K562 (cell line): ENCODE data around the gene LRRC71. TPM values are rescaled to one million over a fixed set of nuclear protein-coding genes. Genes with fewer than 3 reads are reported as not detected.

Source experiments
- ATAC-seq: fragments of 200-7000 bp; cut with Tn5 transposase; 3 replicates; pipeline ENCODE4 v1.9.1; 2020; ENCODE audit warnings: moderate library complexity
- BruUV-seq: library from RNA; stranded (reverse); fragments of 400-500 nt; replicated peaks from 2 replicates; lab custom pipeline; 2021; lab: Mats Ljungman, UMichigan
- CTCF ChIA-PET: fragments of 300-600 bp; formaldehyde crosslinking; extraction: SDS; loops from one replicate; lab custom pipeline; 2021; ENCODE audit warnings: low intra/inter-chr PET ratio; lab: Yijun Ruan, JAX
- POLR2A ChIA-PET: fragments of 300-600, 350-650 bp; sonication (Branson Sonifier 250); formaldehyde crosslinking; extraction: SDS; loops from one replicate; lab custom pipeline; 2021; ENCODE audit warnings: antibody characterized with exemption, inconsistent platforms; lab: Yijun Ruan, JAX
- DNase-seq, 4 experiments: peaks; one replicate each; pipeline versions ENCODE4 v3.0.0 to v3.0.0-alpha.2; 2011 to 2018; ENCODE audit warnings: low spot score in 3 of 4, mixed read lengths in 3 of 4; ENCODE audit errors: extremely low read depth in 1 of 4
- FAIRE-seq: peaks from 2 replicates; lab custom pipeline; 2011; peaks lifted over from hg19 to GRCh38; lab: Jason Lieb, UNC
- H2AFZ ChIP-seq: 2 replicates; pipeline ENCODE4 v1.6.0; 2011; ENCODE audit warnings: low read depth, low read length, control low read depth, inconsistent platforms
- H3K27ac ChIP-seq: fragments of 200-600 bp; 3 replicates; pipeline ENCODE4 v1.8.0; 2011; ENCODE audit warnings: low read depth, mild to moderate bottlenecking, control low read depth, inconsistent platforms, low read length, moderate library complexity, mixed read lengths; ENCODE audit errors: extremely low read depth
- H3K27me3 ChIP-seq, 2 experiments: fragments of 300-600 bp in 1 of 2; 2 replicates in 1 of 2; 3 replicates in 1 of 2; pipeline versions ENCODE4 v1.6.0 to v1.8.0; 2011; ENCODE audit warnings: inconsistent platforms in 2 of 2, low read length in 2 of 2, mild to moderate bottlenecking in 1 of 2, mixed read lengths in 1 of 2, moderate library complexity in 1 of 2; ENCODE audit not compliant: control insufficient read depth in 2 of 2, insufficient read depth in 2 of 2
- H3K36me3 ChIP-seq: fragments of 300-600 bp; 3 replicates; pipeline ENCODE4 v1.8.0; 2011; ENCODE audit warnings: mild to moderate bottlenecking, low read length, inconsistent platforms; ENCODE audit not compliant: control insufficient read depth, insufficient read depth
- H3K4me1 ChIP-seq, 2 experiments: fragments of 200-600 bp in 1 of 2; replicated peaks in 1 of 2; 2 replicates in 1 of 2; 3 replicates in 1 of 2; pipeline versions ENCODE4 v1.5.1 to v1.8.0; 2011; ENCODE audit warnings: inconsistent platforms in 2 of 2, low read length in 2 of 2, mild to moderate bottlenecking in 1 of 2, mixed read lengths in 1 of 2, moderate library complexity in 1 of 2; ENCODE audit not compliant: control insufficient read depth in 2 of 2, insufficient read depth in 2 of 2
- H3K4me2 ChIP-seq: 2 replicates; pipeline ENCODE4 v1.6.1; 2011; ENCODE audit warnings: low read length, control low read depth, inconsistent platforms, mixed read lengths; ENCODE audit not compliant: insufficient read depth
- H3K4me3 ChIP-seq: fragments of 200-600 bp; sonication (generic), shearing (Covaris generic); 2 replicates; pipeline ENCODE4 v1.5.1; 2016; ENCODE audit warnings: control low read depth, inconsistent platforms
- H3K79me2 ChIP-seq: fragments of 200-600 bp; 3 replicates; pipeline ENCODE4 v1.8.0; 2011; ENCODE audit warnings: low read length, inconsistent platforms; ENCODE audit not compliant: control insufficient read depth, insufficient read depth
- H3K9ac ChIP-seq, 2 experiments: 2 replicates each; pipeline versions ENCODE4 v1.6.0 to v1.6.1; 2011; ENCODE audit warnings: low read depth in 2 of 2, low read length in 2 of 2, control low read depth in 1 of 2, inconsistent platforms in 1 of 2, mild to moderate bottlenecking in 1 of 2, mixed read lengths in 1 of 2; ENCODE audit not compliant: insufficient read depth in 1 of 2
- H3K9me1 ChIP-seq: one replicate; pipeline ENCODE4 v1.6.0; 2011; ENCODE audit warnings: inconsistent platforms, mild to moderate bottlenecking, low read length, moderate library complexity; ENCODE audit not compliant: control insufficient read depth, insufficient read depth
- H3K9me3 ChIP-seq: replicated peaks from 2 replicates; pipeline ENCODE4 v1.5.1; 2011; ENCODE audit warnings: low read depth, low read length, inconsistent platforms; ENCODE audit not compliant: control insufficient read depth, insufficient read depth
- H4K20me1 ChIP-seq: replicated peaks from 2 replicates; pipeline ENCODE4 v1.6.1; 2011; ENCODE audit warnings: low read length, inconsistent platforms, mixed read lengths; ENCODE audit not compliant: control insufficient read depth, insufficient read depth
- CBFA2T3 ChIP-seq: fragments of 450-650 bp; IDR thresholded peaks from 2 replicates; pipeline ENCODE4 v1.6.1; 2017
- DACH1 ChIP-seq: fragments of 450-650 bp; IDR thresholded peaks from 2 replicates; pipeline ENCODE4 v1.6.1; 2018; ENCODE audit not compliant: partially characterized antibody
- EWSR1 ChIP-seq: fragments of 450-650 bp; IDR thresholded peaks from 2 replicates; pipeline ENCODE4 v1.6.1; 2018; ENCODE audit warnings: borderline replicate concordance, mild to moderate bottlenecking, low read depth, moderate library complexity; ENCODE audit not compliant: partially characterized antibody
- IRF2 ChIP-seq: sonication (generic); formaldehyde crosslinking; IDR thresholded peaks from 2 replicates; pipeline ENCODE4 v1.8.1; 2022; ENCODE audit warnings: mild to moderate bottlenecking, missing genetic modification reagents
- MAX ChIP-seq: sonication (generic); formaldehyde crosslinking; IDR thresholded peaks from 2 replicates; pipeline ENCODE4 v1.9.0; 2022; ENCODE audit warnings: mild to moderate bottlenecking, missing genetic modification reagents
- RAD21 ChIP-seq, 2 experiments: fragments of 250-450 bp in 1 of 2; fragments of 450-650 bp in 1 of 2; sonication (Bioruptor Pico) in 1 of 2; formaldehyde crosslinking in 1 of 2; IDR thresholded peaks in 1 of 2; conservative IDR thresholded peaks in 1 of 2; 2 replicates each; pipeline versions ENCODE4 v1.4.0 to v1.8.0; 2020 to 2022; ENCODE audit warnings: mild to moderate bottlenecking in 2 of 2, moderate library complexity in 1 of 2
- RCOR1 ChIP-seq, 2 experiments: IDR thresholded peaks; 2 replicates each; pipeline ENCODE4 v1.6.1; 2012; ENCODE audit warnings: low read depth in 2 of 2, low read length in 2 of 2, borderline replicate concordance in 1 of 2, improper control_type of control experiment in 1 of 2
- SMARCC2 ChIP-seq: fragments of 450-650 bp; IDR thresholded peaks from 2 replicates; pipeline ENCODE4 v1.6.1; 2017; ENCODE audit warnings: antibody characterized with exemption, moderate library complexity, mild to moderate bottlenecking, low read depth
- ZNF232 ChIP-seq: sonication (generic); formaldehyde crosslinking; IDR thresholded peaks from 2 replicates; pipeline ENCODE4 v1.8.0; 2022; ENCODE audit warnings: mild to moderate bottlenecking, missing genetic modification reagents
- ZNF551 ChIP-seq: fragments of 250-450 bp; sonication (Bioruptor Pico); IDR thresholded peaks from 2 replicates; pipeline ENCODE4 v1.5.0; 2021; ENCODE audit warnings: mild to moderate bottlenecking, moderate library complexity
- WGBS: fragments of 100-300 bp; shearing (Covaris generic); methylation state at CpG from one replicate; pipeline ENCODE4 v1.1.6; 2016; ENCODE audit warnings: low coverage, mixed read lengths; ENCODE audit not compliant: insufficient coverage; ENCODE audit errors: missing lambda C conversion rate; 5-methylcytosine and 5-hydroxymethylcytosine counted together
- in situ Hi-C: fragments of 300-500 bp; cut with MboI; formaldehyde crosslinking; loops from 4 replicates; pipeline ENCODE4 v1.15.0; 2018; ENCODE audit warnings: inconsistent platforms, mixed read lengths
- intact Hi-C: fragments of 100-400 bp; cut with micrococcal nuclease; formaldehyde crosslinking; loops from 2 replicates; pipeline ENCODE4 v1.14.2; 2022
- polyA plus RNA-seq, 8 experiments: library from polyadenylated mRNA; depleted of rRNA in 4 of 8; stranded (reverse) in 5 of 8; unstranded in 3 of 8; fragments of >200 nt; fragmentation: Nextera tagmentation in 2 of 8; fragmentation: Illumina TruSeq in 1 of 8; extraction: Ambion mirVana in 2 of 8; extraction: Trizol in 1 of 8; gene quantifications; 2 replicates each; pipeline versions ENCODE4 v1.2.1 to v1.2.3, GENCODE V29; 2011 to 2014; ENCODE audit warnings: inconsistent platforms in 1 of 8, missing spikeins in 1 of 8
- total RNA-seq, 7 experiments: library from RNA; depleted of rRNA in 6 of 7; stranded (reverse); fragments of >200 nt in 6 of 7; fragmentation: Illumina TruSeq in 2 of 7; extraction: Trizol in 2 of 7; gene quantifications; 2 replicates each; pipeline versions ENCODE4 v1.2.1 to v1.2.3, GENCODE V29; 2011 to 2021; ENCODE audit warnings: low replicate concordance in 1 of 7
- TF ChIP-seq, protein P1 (sequence below), 2 experiments: fragments of 450-650 bp in 1 of 2; sonication (generic) in 1 of 2; formaldehyde crosslinking in 1 of 2; IDR thresholded peaks in 1 of 2; conservative IDR thresholded peaks in 1 of 2; 2 replicates each; pipeline versions ENCODE4 v1.6.1 to v1.8.1; 2016 to 2023; ENCODE audit warnings: mild to moderate bottlenecking in 2 of 2, moderate library complexity in 2 of 2, inconsistent platforms in 1 of 2, missing genetic modification reagents in 1 of 2
- TF ChIP-seq, protein P2 (sequence below), 3 experiments: IDR thresholded peaks in 2 of 3; conservative IDR thresholded peaks in 1 of 3; 2 replicates each; pipeline ENCODE4 v1.5.1; 2011 to 2012; ENCODE audit warnings: low read length in 3 of 3, mild to moderate bottlenecking in 3 of 3, control low read depth in 2 of 3, improper control_type of control experiment in 1 of 3, inconsistent platforms in 1 of 3, low read depth in 1 of 3, mixed read lengths in 1 of 3, moderate library complexity in 1 of 3; ENCODE audit not compliant: insufficient read depth in 2 of 3
- TF ChIP-seq, protein P3 (sequence below): sonication (generic); formaldehyde crosslinking; IDR thresholded peaks from 2 replicates; pipeline ENCODE4 v1.8.1; 2023; ENCODE audit warnings: mild to moderate bottlenecking, missing genetic modification reagents, moderate library complexity
- TF ChIP-seq, protein P4 (sequence below): fragments of 450-650 bp; conservative IDR thresholded peaks from 2 replicates; pipeline ENCODE4 v1.6.1; 2016; ENCODE audit warnings: missing genetic modification characterization, low read depth, mild to moderate bottlenecking, missing compliant biosample characterization, moderate library complexity

Gene LRRC71
- total and polyA plus RNA-seq, 9 of the 15 experiments (the other 6 are each of a cell fraction or from before 2014, with no cell fraction given) = 0.06 to 1.2 (median 0.51) TPM; not detected in 1

DNA sequence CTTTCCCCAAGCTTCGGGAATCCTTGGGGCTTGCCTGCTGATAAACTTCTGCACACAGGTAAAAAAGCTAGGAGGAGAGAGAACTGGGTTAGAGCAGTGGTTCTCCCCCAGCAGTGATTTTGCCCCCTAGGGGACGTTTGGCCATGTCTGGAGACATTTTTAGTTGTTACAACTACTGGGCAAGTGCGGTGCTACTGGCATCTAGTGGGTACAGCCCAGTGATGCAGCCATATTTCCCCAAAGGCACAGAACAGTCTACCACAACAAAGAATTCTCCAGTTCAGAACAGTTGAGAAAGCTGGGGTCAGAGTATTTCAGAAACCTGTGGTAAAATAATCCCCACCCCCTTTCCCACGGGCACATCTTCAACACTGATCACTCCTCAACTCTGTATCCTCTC is 41.3 kb downstream of the LRRC71 start:
- DNase-seq = peak in 1 of 4 experiments; percentile 25
- H3K9ac ChIP-seq = no peak overlapping the region
- no peak for ATAC-seq
- H3K36me3 ChIP-seq = peaks cover 37% of the 10 kb centered on the region; the same call in 2 of the 3 replicates
- in situ Hi-C loops = no loop called here
- ChIA-PET CTCF (no interaction called here), POLR2A (no interaction called here)
- 75% methylated on average over 4 of the region's 4 CpGs for WGBS
- no peak for TF ChIP-seq ZNF551
- no peak for TF ChIP-seq DACH1
- TF ChIP-seq, protein P1, sequence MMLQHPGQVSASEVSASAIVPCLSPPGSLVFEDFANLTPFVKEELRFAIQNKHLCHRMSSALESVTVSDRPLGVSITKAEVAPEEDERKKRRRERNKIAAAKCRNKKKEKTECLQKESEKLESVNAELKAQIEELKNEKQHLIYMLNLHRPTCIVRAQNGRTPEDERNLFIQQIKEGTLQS (IDR thresholded peaks at IDR 0.05) = no peak
- TF ChIP-seq, protein P1 (CRISPR knock-in tag; conservative IDR thresholded peaks at IDR 0.05) = no peak
- TF ChIP-seq SMARCC2 = no peak
- TF ChIP-seq CBFA2T3 = no peak
- TF ChIP-seq MAX (CRISPR knock-in tag) = no peak
- TF ChIP-seq RCOR1 (IDR thresholded peaks at IDR 0.05; ENCODE audit: borderline replicate concordance in 1 of 2, low read depth in 2 of 2, low read length in 2 of 2) = no peak
- TF ChIP-seq, protein P2, sequence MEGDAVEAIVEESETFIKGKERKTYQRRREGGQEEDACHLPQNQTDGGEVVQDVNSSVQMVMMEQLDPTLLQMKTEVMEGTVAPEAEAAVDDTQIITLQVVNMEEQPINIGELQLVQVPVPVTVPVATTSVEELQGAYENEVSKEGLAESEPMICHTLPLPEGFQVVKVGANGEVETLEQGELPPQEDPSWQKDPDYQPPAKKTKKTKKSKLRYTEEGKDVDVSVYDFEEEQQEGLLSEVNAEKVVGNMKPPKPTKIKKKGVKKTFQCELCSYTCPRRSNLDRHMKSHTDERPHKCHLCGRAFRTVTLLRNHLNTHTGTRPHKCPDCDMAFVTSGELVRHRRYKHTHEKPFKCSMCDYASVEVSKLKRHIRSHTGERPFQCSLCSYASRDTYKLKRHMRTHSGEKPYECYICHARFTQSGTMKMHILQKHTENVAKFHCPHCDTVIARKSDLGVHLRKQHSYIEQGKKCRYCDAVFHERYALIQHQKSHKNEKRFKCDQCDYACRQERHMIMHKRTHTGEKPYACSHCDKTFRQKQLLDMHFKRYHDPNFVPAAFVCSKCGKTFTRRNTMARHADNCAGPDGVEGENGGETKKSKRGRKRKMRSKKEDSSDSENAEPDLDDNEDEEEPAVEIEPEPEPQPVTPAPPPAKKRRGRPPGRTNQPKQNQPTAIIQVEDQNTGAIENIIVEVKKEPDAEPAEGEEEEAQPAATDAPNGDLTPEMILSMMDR (IDR thresholded peaks at IDR 0.05 in 2 of 3, conservative IDR thresholded peaks at IDR 0.05 in 1 of 3; ENCODE audit: insufficient read depth in 2 of 3, low read depth in 1 of 3, low read length in 3 of 3) = peak; percentile 33 to 82 (median 55); a peak in 4 of 6 replicates
- no peak for TF ChIP-seq IRF2 (CRISPR knock-in tag)
- no peak for TF ChIP-seq EWSR1
- TF ChIP-seq ZNF232 (CRISPR knock-in tag) = no peak
- TF ChIP-seq, protein P3, sequence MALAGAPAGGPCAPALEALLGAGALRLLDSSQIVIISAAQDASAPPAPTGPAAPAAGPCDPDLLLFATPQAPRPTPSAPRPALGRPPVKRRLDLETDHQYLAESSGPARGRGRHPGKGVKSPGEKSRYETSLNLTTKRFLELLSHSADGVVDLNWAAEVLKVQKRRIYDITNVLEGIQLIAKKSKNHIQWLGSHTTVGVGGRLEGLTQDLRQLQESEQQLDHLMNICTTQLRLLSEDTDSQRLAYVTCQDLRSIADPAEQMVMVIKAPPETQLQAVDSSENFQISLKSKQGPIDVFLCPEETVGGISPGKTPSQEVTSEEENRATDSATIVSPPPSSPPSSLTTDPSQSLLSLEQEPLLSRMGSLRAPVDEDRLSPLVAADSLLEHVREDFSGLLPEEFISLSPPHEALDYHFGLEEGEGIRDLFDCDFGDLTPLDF = no peak
- peak in 1 of 2 experiments; percentile 18; a peak in 1 of 4 replicates for TF ChIP-seq RAD21 (CRISPR knock-in tag; conservative IDR thresholded peaks at IDR 0.05 in 1 of 2, IDR thresholded peaks at IDR 0.05 in 1 of 2)
- TF ChIP-seq, protein P4, sequence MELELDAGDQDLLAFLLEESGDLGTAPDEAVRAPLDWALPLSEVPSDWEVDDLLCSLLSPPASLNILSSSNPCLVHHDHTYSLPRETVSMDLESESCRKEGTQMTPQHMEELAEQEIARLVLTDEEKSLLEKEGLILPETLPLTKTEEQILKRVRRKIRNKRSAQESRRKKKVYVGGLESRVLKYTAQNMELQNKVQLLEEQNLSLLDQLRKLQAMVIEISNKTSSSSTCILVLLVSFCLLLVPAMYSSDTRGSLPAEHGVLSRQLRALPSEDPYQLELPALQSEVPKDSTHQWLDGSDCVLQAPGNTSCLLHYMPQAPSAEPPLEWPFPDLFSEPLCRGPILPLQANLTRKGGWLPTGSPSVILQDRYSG (tag) = no peak
- no peak overlapping the region for H3K4me3 ChIP-seq
- H3K4me1 ChIP-seq = peaks cover 15 to 40% of the 10 kb centered on the region in 2 experiments
- H3K27me3 ChIP-seq = no peaks in the 10 kb centered on the region
- H3K9me1 ChIP-seq = no peaks in the 10 kb centered on the region
- no peaks in the 10 kb centered on the region for H3K79me2 ChIP-seq
- H4K20me1 ChIP-seq = no peaks in the 10 kb centered on the region
- H2AFZ ChIP-seq = no peak overlapping the region
- no TSS peak for BruUV-seq
- intact Hi-C loops = no loop called here
- H3K9me3 ChIP-seq = no peaks in the 10 kb centered on the region
- no peak overlapping the region for H3K4me2 ChIP-seq
- no peak overlapping the region for H3K27ac ChIP-seq
- FAIRE-seq = no peak
